SIG-M5 treated with dmso at 0.1 percent for 504 hours (cell line): Measurements from ENCODE around the gene BICD1.

ENCODE experiments used
- DNase-seq: peaks from one replicate; lab custom pipeline; 2025; ENCODE audit not compliant: unreplicated experiment; lab: John Stamatoyannopoulos, UW

BICD1 gene

GRCh38 chr12:32102234-32102633 lies 4.4 kb upstream of the BICD1 start:
- no peak for DNase-seq

- no peak for DNase-seq
Measured at GRCh38 chr12:32104572-32105355, 1.9 kb upstream of the BICD1 start.

- DNase-seq = no peak
Measured at GRCh38 chr12:32105986-32106516, 596 bp upstream of the BICD1 start.

GRCh38 chr12:32107359-32108267 lies 966 bp downstream of the BICD1 start:
- no peak for DNase-seq

DNA sequence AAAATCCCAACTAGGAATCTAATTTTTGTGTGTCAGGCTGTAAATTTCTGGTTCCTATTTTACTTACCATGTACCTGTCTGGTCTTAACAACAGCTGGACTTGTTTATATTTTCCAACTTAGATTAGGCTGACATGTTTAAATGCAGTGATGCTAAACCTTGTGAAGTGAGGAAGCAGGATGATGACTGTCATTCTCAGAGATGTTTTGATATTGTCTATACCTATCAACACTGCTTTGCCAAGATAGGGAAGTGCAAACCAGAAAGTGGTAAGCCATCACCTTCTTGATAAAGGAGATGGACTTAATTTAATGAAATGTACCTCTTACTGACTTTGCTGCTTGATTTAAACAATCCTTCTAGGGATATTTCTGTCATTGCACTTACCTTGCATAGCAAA lies 2.1 kb downstream of the BICD1 start:
- DNase-seq = no peak

DNA sequence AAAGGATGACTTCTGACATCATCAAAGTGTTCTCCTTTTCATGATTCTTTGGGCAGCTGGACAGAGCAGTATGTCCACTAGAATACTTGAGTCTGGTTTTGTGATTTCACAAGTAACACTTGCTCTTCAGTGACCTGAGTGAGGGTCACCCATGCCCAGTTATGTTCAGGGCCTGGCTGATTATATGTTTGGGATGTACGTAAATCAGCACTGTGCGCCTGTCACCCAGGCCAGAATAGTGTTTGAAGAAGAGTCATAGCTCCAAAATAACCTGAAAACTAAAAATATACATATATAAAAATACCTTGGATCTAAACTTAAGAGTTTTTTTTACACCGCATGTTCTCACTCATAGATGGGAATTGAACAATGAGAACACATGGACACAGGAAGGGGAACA lies 3.8 kb downstream of the BICD1 start:
- no peak for DNase-seq

DNA sequence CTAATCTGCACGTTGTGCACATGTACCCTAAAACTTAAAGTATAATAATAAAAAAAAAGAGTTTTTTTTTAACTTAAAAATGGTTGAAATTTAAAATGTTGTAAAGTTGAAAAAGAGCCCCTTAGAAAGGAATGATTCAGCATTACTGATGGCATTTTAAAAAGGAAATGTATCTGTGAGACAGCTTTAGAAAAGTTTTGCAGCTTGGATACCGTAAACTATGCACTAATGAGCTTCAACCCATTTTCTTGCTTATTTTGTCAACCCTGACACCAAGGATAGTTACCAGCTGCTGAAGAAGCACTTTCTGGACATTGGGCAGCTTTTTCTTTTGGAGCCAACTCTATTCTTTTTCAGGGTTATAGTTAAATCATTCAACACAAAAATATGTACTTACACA lies 4.3 kb downstream of the BICD1 start:
- no peak for DNase-seq

- peak; percentile 50 for DNase-seq
Measured at GRCh38 chr12:32115404-32116104, 8.9 kb downstream of the BICD1 start.

- DNase-seq = no peak
Measured at GRCh38 chr12:32116897-32117296, 10.2 kb downstream of the BICD1 start.

- DNase-seq = no peak
Measured at GRCh38 chr12:32117316-32117715, 10.7 kb downstream of the BICD1 start.

- no peak for DNase-seq
Measured at GRCh38 chr12:32118806-32119205, 12.2 kb downstream of the BICD1 start.

DNA sequence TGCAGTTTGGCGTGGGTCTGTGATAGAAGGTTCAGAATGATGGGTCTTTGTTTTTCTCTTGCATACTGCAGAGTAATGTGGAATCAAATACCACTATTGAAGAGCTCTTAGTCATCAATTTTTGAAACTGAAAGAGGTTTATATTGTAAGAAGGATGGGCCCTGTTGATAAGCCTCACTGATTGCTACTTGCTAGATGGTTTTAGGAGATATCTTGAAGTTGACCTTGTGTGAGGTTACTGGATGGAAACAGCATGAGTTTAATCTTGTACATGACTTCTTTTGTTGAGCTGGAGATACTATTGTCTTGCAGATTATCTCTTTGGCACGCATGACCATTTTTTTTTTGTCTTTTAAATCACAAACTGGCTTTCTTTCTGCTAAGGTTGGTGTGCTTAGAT lies 13.8 kb downstream of the BICD1 start:
- DNase-seq = no peak

DNA sequence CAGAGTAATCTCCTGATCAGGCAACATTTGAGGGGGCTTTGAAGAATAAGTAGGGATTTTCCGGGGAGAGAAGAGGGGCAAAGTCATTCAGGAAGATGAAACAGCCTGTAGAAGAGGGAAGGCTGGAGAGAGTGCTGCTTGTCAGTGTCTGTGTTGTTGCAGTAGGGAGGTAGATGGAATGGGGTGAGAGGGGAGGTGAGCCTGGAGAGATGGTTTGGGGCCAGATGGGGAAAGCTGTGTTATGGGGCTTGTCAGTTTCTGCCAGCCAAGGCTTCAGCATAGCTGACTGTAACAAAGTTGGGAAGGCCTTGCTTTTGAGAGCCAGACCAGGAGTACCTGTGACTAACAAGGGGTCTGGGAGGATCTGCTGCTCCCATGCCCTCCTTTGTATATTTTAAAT lies 18.0 kb downstream of the BICD1 start:
- no peak for DNase-seq

GRCh38 chr12:32125455-32126084 lies 18.9 kb downstream of the BICD1 start:
- DNase-seq = no peak

DNA sequence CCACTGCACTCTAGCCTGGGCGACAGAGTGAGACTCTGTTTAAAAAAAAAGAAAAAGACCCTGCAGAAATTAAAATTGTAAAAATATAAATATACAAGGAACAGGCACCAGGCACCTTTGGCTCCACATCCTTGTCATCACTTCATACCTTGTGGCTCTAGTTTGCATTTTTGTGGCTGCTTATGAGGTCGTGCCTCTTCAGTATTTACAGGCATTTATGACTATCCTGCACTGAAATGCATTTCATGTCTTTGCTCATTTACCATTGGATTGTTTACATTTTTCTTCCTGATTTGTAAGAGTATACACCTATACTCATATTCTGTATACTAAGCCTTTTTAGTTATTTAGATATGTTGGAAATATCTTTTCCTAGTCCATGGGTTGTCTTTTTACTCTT lies 20.1 kb downstream of the BICD1 start:
- DNase-seq = no peak

DNA sequence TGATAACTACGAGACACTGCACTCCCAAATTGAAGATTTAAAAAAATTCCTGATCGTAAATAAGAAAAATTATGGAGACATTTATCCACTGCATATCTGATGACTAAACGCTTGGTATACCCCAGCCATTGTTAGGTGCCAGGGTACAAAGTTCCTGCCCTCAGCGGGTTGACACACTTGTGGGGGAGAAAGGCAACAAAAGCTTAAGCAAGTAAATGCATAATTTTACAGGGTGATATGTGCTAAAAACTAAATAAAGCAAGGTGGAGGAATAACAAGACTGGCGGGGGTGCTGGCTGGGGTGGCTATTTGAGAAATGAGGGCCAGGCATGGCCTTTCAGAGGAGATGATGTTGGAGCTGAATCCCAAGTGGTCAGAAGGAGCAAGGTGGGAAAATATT lies 25.0 kb downstream of the BICD1 start:
- no peak for DNase-seq

GRCh38 chr12:32134101-32134888 lies 27.6 kb downstream of the BICD1 start:
- DNase-seq = no peak

DNA sequence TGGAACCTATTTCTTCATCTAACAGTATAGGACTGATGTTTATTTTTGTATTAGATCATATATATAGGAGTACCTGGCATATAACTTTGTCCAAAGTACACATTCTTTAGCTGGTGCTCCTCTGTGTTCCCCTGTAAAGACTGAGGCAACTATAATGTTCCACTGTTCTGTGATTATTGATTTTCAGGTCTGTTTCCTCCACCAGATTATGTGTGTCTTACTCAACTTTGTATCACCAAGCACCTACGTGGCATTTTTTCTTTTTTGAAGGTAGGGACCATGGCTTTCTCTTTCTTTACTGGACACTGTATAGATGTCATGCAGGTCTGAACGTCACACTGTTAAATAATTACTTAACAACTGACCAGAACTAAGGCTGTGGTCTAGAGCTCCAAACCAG lies 29.3 kb downstream of the BICD1 start:
- DNase-seq = no peak

DNA sequence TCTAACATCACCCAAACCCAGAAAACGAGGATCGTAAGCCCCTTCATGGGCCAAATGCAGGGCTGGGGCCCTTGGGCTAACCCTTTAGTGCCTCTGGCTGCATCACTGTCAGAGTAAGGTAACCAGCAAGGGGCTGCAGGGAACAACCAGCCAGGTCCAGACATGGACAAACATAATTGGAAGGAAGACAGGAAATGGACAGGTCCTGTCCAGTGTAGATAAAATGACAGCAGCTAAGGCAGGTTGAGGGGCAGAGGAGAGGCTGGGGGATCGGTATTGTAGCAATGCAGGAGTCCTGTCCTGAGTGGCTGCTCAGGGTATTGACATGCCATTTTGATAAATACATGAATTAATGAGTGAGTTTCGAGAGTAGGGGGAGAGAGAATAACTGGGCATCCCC lies 29.8 kb downstream of the BICD1 start:
- no peak for DNase-seq

- peak; percentile 86 for DNase-seq
Measured at GRCh38 chr12:32139064-32139421, 32.4 kb downstream of the BICD1 start.
